ENCODE data around the gene AKAP12.
"Not testable (repeated sequence)": the region's sequence is repeated elsewhere in the genome, so short reads cannot be mapped to it uniquely, and the experiment has no call there.

The AKAP12 gene

GRCh38 chr6:151381722-151382121 is 142.0 kb downstream of the AKAP12 start:
- Histone ChIP-seq H3K79me2 (ENCODE audit: control insufficient read depth, low read length) (peaks cover 96% of the 10 kb centered on the region), H3K4me3 (ENCODE audit: low read length) (no peak overlapping the region), H3K36me3 (ENCODE audit: control insufficient read depth, low read length) (peaks cover 36% of the 10 kb centered on the region), H3K27me3 (ENCODE audit: control insufficient read depth, low read length) (no peaks in the 10 kb centered on the region), H3K4me1 (ENCODE audit: control insufficient read depth, low read length) (peaks cover 33% of the 10 kb centered on the region), H3K9me2 (replicated peaks; ENCODE audit: control insufficient read depth, low read length) (no peaks in the 10 kb centered on the region), H3F3A (ENCODE audit: control insufficient read depth, insufficient read depth) (no peaks in the 10 kb centered on the region; the same call in 1 of the 2 replicates), H3K9me3 (ENCODE audit: control insufficient read depth, insufficient read depth, low read length) (no peaks in the 10 kb centered on the region), H3K4me2 (ENCODE audit: low read length) (no peak overlapping the region), H4K20me1 (ENCODE audit: control insufficient read depth, insufficient read depth, low read depth, low read length) (peaks cover 5% of the 10 kb centered on the region; the same call in 1 of the 2 replicates), H3K27ac (ENCODE audit: low read depth, low read length) (no peak overlapping the region)
- TF ChIP-seq, protein P1, sequence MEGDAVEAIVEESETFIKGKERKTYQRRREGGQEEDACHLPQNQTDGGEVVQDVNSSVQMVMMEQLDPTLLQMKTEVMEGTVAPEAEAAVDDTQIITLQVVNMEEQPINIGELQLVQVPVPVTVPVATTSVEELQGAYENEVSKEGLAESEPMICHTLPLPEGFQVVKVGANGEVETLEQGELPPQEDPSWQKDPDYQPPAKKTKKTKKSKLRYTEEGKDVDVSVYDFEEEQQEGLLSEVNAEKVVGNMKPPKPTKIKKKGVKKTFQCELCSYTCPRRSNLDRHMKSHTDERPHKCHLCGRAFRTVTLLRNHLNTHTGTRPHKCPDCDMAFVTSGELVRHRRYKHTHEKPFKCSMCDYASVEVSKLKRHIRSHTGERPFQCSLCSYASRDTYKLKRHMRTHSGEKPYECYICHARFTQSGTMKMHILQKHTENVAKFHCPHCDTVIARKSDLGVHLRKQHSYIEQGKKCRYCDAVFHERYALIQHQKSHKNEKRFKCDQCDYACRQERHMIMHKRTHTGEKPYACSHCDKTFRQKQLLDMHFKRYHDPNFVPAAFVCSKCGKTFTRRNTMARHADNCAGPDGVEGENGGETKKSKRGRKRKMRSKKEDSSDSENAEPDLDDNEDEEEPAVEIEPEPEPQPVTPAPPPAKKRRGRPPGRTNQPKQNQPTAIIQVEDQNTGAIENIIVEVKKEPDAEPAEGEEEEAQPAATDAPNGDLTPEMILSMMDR (IDR thresholded peaks at IDR 0.05; ENCODE audit: low read depth, low read length, poor library complexity, severe bottlenecking) = no peak
- no peak for TF ChIP-seq EZH2phosphoT487 (IDR thresholded peaks at IDR 0.05; ENCODE audit: borderline replicate concordance, low read length)

- not testable (repeated sequence) for H3K4me2 ChIP-seq (ENCODE audit: low read length); H4K20me1 ChIP-seq (ENCODE audit: control insufficient read depth, insufficient read depth, low read depth, low read length); H3K9me3 ChIP-seq (ENCODE audit: control insufficient read depth, insufficient read depth, low read length); H3K4me3 ChIP-seq (ENCODE audit: low read length); H3F3A ChIP-seq (ENCODE audit: control insufficient read depth, insufficient read depth); H3K27ac ChIP-seq (ENCODE audit: low read depth, low read length); H3K9me2 ChIP-seq (replicated peaks; ENCODE audit: control insufficient read depth, low read length); H3K27me3 ChIP-seq (ENCODE audit: control insufficient read depth, low read length)
- peaks cover 96% of the 10 kb centered on the region for H3K79me2 ChIP-seq (ENCODE audit: control insufficient read depth, low read length)
- H3K4me1 ChIP-seq (ENCODE audit: control insufficient read depth, low read length) = peaks cover 24% of the 10 kb centered on the region
- peaks cover 44% of the 10 kb centered on the region for H3K36me3 ChIP-seq (ENCODE audit: control insufficient read depth, low read length)
Observed at GRCh38 chr6:151382631-151383030, 142.9 kb downstream of the AKAP12 start.

DNA sequence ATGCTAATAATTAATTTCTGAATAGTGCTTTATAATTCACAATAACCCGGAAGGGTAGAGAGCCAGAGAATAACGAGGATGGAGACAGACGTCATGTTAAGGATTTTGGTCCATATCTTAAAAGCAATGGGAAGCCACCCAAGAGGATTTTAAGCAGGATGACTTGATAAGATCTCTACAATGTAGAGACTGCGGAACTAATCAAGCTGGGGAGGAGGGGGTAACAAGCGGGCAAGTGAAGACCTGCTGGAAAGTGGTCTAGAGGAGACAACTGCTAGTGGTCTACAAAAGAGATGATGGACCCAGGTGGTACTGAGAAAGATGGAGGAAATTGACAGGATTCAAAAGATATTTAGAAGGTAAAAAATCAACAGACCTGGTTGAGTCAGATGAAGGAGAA is 144.4 kb downstream of the AKAP12 start:
- no peak overlapping the region for H3K4me2 ChIP-seq (ENCODE audit: low read length)
- no peaks in the 10 kb centered on the region for H3K9me3 ChIP-seq (ENCODE audit: control insufficient read depth, insufficient read depth, low read length)
- no peak overlapping the region for H3K27ac ChIP-seq (ENCODE audit: low read depth, low read length)
- H3K9me2 ChIP-seq (replicated peaks; ENCODE audit: control insufficient read depth, low read length) = no peaks in the 10 kb centered on the region
- 0 out of 2 replicates have a peak, but pooled peaks cover 2% of the 10 kb centered on the region for H4K20me1 ChIP-seq (ENCODE audit: control insufficient read depth, insufficient read depth, low read depth, low read length)
- no peak for TF ChIP-seq EZH2phosphoT487 (IDR thresholded peaks at IDR 0.05; ENCODE audit: borderline replicate concordance, low read length)
- TF ChIP-seq, protein P1 (IDR thresholded peaks at IDR 0.05; ENCODE audit: low read depth, low read length, poor library complexity, severe bottlenecking) = no peak
- peaks cover 25% of the 10 kb centered on the region for H3K4me1 ChIP-seq (ENCODE audit: control insufficient read depth, low read length)
- peaks cover 2% of the 10 kb centered on the region; the same call in 1 of the 2 replicates for H3F3A ChIP-seq (ENCODE audit: control insufficient read depth, insufficient read depth)
- H3K36me3 ChIP-seq (ENCODE audit: control insufficient read depth, low read length) = peaks cover 57% of the 10 kb centered on the region
- no peaks in the 10 kb centered on the region for H3K27me3 ChIP-seq (ENCODE audit: control insufficient read depth, low read length)
- no peak overlapping the region for H3K4me3 ChIP-seq (ENCODE audit: low read length)
- peaks cover 96% of the 10 kb centered on the region for H3K79me2 ChIP-seq (ENCODE audit: control insufficient read depth, low read length)

DNA sequence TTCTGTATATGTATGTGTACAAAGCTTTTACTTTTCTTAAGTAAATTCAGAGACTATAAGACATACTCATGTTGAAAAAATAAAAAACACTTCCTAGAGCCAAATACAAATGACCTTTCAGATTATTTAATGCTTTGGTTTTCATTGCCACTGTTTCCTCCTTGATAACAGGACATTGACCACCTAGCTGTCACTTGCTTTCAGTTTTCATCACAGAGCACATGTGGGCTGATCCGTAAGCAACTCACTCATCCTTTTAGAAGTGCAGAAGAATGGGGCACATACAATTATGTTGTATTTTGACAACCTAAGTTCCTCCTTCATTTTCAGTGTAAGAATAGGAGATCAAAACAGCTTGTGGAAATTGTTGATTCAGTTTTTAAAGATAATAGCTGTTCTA is 145.4 kb downstream of the AKAP12 start:
- TF ChIP-seq, protein P1 (IDR thresholded peaks at IDR 0.05; ENCODE audit: low read depth, low read length, poor library complexity, severe bottlenecking) = no peak
- TF ChIP-seq EZH2phosphoT487 (IDR thresholded peaks at IDR 0.05; ENCODE audit: borderline replicate concordance, low read length) = no peak
- Histone ChIP-seq H3F3A (ENCODE audit: control insufficient read depth, insufficient read depth) (peaks cover 10% of the 10 kb centered on the region), H3K9me3 (ENCODE audit: control insufficient read depth, insufficient read depth, low read length) (no peaks in the 10 kb centered on the region), H3K4me2 (ENCODE audit: low read length) (no peak overlapping the region), H3K4me3 (ENCODE audit: low read length) (no peak overlapping the region), H3K4me1 (ENCODE audit: control insufficient read depth, low read length) (peaks cover 23% of the 10 kb centered on the region), H3K9me2 (replicated peaks; ENCODE audit: control insufficient read depth, low read length) (no peaks in the 10 kb centered on the region), H3K36me3 (ENCODE audit: control insufficient read depth, low read length) (peaks cover 63% of the 10 kb centered on the region), H3K27me3 (ENCODE audit: control insufficient read depth, low read length) (no peaks in the 10 kb centered on the region), H3K79me2 (ENCODE audit: control insufficient read depth, low read length) (peaks cover 94% of the 10 kb centered on the region), H3K27ac (ENCODE audit: low read depth, low read length) (no peak overlapping the region), H4K20me1 (ENCODE audit: control insufficient read depth, insufficient read depth, low read depth, low read length) (0 out of 2 replicates have a peak, but pooled peaks cover 2% of the 10 kb centered on the region)

Data from DOHH2 (cell line).